ENCODE measurements around the gene ADGRE1.

ADGRE1 gene

GRCh38 chr19:6925386-6925785 lies 38.0 kb downstream of the ADGRE1 start:
- Histone ChIP-seq H3K36me3 (ENCODE audit: control insufficient read depth, insufficient read depth, low read length) (no peaks in the 10 kb centered on the region), H3K27ac (ENCODE audit: low read depth, low read length) (no peak overlapping the region), H3K4me1 (ENCODE audit: control insufficient read depth, insufficient read depth, low read length) (no peaks in the 10 kb centered on the region), H3K9me3 (ENCODE audit: control insufficient read depth, insufficient read depth, low read length) (peaks cover 81% of the 10 kb centered on the region), H3K9ac (ENCODE audit: low read depth, low read length) (no peak overlapping the region), H3K27me3 (ENCODE audit: control insufficient read depth, insufficient read depth, low read length) (no peaks in the 10 kb centered on the region), H3K4me3 (ENCODE audit: low read depth, low read length) (no peak overlapping the region)

DNA sequence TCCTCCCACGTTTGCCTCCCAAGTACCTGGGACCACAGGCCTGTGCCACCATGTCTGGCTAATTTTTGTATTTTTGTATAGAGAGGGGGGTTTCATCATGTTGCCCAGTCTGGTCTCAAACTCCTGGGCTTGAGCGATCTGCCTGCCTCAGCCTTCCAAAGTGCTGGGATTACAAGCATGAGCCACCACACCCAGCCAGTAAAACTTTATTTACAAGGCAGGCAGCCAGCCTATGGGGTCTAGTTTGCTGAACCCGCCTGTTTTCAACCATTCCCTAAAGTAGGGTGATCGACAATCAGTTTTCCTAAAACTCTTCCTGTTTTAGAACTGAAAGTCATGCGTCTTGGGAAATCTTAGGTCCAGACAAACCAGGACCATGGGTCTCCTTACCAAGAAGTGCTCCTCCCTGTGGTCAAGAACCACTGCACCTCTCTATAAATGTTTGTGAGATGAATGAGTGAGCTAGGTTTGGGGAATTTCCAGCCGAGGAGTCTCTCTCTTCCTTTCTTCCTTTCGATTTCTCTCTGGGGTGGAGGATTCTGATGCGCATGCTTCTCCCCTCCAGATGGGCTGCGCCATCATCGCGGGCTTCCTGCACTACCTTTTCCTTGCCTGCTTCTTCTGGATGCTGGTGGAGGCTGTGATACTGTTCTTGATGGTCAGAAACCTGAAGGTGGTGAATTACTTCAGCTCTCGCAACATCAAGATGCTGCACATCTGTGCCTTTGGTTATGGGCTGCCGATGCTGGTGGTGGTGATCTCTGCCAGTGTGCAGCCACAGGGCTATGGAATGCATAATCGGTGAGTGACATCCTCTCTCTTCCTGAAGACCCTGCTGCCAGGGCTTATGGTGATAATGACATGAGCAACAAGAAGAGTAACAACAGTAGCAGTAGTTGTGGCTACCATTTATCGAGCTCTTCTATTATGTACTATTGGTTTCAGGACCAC lies 38.7 kb downstream of the ADGRE1 start:
- Histone ChIP-seq H3K27ac (ENCODE audit: low read depth, low read length) (no peak overlapping the region), H3K9me3 (ENCODE audit: control insufficient read depth, insufficient read depth, low read length) (peaks cover 78% of the 10 kb centered on the region)

GRCh38 chr19:6930190-6930589 lies 42.8 kb downstream of the ADGRE1 start:
- peaks cover 79% of the 10 kb centered on the region for H3K9me3 ChIP-seq (ENCODE audit: control insufficient read depth, insufficient read depth, low read length)
- no peaks in the 10 kb centered on the region for H3K27me3 ChIP-seq (ENCODE audit: control insufficient read depth, insufficient read depth, low read length)
- no peak overlapping the region for H3K27ac ChIP-seq (ENCODE audit: low read depth, low read length)
- H3K4me3 ChIP-seq (ENCODE audit: low read depth, low read length): no peak overlapping the region
- no peaks in the 10 kb centered on the region for H3K4me1 ChIP-seq (ENCODE audit: control insufficient read depth, insufficient read depth, low read length)
- no peak overlapping the region for H3K9ac ChIP-seq (ENCODE audit: low read depth, low read length)
- no peaks in the 10 kb centered on the region for H3K36me3 ChIP-seq (ENCODE audit: control insufficient read depth, insufficient read depth, low read length)

More for the DNA sequence above, 38.7 kb downstream of the ADGRE1 start:
- H3K4me3 ChIP-seq (ENCODE audit: low read depth, low read length): no peak overlapping the region
- no peaks in the 10 kb centered on the region for H3K27me3 ChIP-seq (ENCODE audit: control insufficient read depth, insufficient read depth, low read length)
- no peak overlapping the region for H3K9ac ChIP-seq (ENCODE audit: low read depth, low read length)
- no peaks in the 10 kb centered on the region for H3K4me1 ChIP-seq (ENCODE audit: control insufficient read depth, insufficient read depth, low read length)
- H3K36me3 ChIP-seq (ENCODE audit: control insufficient read depth, insufficient read depth, low read length): no peaks in the 10 kb centered on the region

GRCh38 chr19:6935069-6935468 lies 47.7 kb downstream of the ADGRE1 start:
- Histone ChIP-seq H3K9me3 (ENCODE audit: control insufficient read depth, insufficient read depth, low read length) (peaks cover 67% of the 10 kb centered on the region), H3K4me3 (ENCODE audit: low read depth, low read length) (no peak overlapping the region), H3K4me1 (ENCODE audit: control insufficient read depth, insufficient read depth, low read length) (no peaks in the 10 kb centered on the region), H3K9ac (ENCODE audit: low read depth, low read length) (no peak overlapping the region), H3K27ac (ENCODE audit: low read depth, low read length) (no peak overlapping the region), H3K36me3 (ENCODE audit: control insufficient read depth, insufficient read depth, low read length) (no peaks in the 10 kb centered on the region), H3K27me3 (ENCODE audit: control insufficient read depth, insufficient read depth, low read length) (no peaks in the 10 kb centered on the region)

DNA sequence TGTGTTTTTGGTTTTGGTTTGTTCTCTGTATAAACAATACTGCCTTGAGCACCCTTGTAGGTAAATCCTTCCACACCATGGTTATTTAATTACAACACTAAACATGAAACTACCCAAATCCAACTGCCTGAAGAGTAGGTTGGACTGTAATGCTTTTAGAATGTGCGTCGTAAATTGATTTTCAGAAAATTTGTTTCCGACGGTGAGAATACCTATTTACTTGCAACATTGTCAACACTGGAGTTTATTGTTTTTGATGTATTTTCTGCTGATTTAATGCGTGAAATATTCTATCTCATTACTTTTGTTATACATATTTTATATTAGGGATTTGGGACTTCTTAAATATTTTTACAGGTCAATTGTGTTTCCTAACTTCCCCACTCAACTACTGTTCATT lies 48.2 kb downstream of the ADGRE1 start:
- H3K4me1 ChIP-seq (ENCODE audit: control insufficient read depth, insufficient read depth, low read length): no peaks in the 10 kb centered on the region
- H3K4me3 ChIP-seq (ENCODE audit: low read depth, low read length): no peak overlapping the region
- no peaks in the 10 kb centered on the region for H3K27me3 ChIP-seq (ENCODE audit: control insufficient read depth, insufficient read depth, low read length)
- no peak overlapping the region for H3K27ac ChIP-seq (ENCODE audit: low read depth, low read length)
- H3K36me3 ChIP-seq (ENCODE audit: control insufficient read depth, insufficient read depth, low read length): no peaks in the 10 kb centered on the region
- peaks cover 71% of the 10 kb centered on the region for H3K9me3 ChIP-seq (ENCODE audit: control insufficient read depth, insufficient read depth, low read length)
- no peak overlapping the region for H3K9ac ChIP-seq (ENCODE audit: low read depth, low read length)

DNA sequence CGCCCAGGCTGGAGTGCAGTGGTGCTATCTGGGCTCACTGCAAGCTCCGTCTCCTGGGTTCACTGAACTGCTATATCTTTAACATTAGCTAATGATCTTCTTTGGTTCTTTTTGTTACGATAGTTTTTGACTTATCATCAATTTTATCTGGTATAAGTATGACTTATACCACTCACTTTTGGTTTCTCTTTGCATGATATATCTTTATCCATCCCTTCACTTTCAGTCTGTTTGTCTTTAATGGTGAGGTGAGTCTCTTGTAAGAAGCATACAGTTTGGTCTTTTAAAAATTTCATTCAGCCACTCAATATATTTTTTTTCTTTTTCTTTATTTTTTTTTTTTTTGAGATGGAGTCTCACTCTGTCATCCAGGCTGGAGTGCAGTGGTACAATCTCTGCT lies 58.4 kb downstream of the ADGRE1 start:
- Histone ChIP-seq H3K9me3 (ENCODE audit: control insufficient read depth, insufficient read depth, low read length) (peaks cover 77% of the 10 kb centered on the region), H3K27ac (ENCODE audit: low read depth, low read length) (no peak overlapping the region), H3K9ac (ENCODE audit: low read depth, low read length) (no peak overlapping the region), H3K4me1 (ENCODE audit: control insufficient read depth, insufficient read depth, low read length) (no peaks in the 10 kb centered on the region), H3K27me3 (ENCODE audit: control insufficient read depth, insufficient read depth, low read length) (no peaks in the 10 kb centered on the region), H3K4me3 (ENCODE audit: low read depth, low read length) (no peak overlapping the region), H3K36me3 (ENCODE audit: control insufficient read depth, insufficient read depth, low read length) (no peaks in the 10 kb centered on the region)

DNA sequence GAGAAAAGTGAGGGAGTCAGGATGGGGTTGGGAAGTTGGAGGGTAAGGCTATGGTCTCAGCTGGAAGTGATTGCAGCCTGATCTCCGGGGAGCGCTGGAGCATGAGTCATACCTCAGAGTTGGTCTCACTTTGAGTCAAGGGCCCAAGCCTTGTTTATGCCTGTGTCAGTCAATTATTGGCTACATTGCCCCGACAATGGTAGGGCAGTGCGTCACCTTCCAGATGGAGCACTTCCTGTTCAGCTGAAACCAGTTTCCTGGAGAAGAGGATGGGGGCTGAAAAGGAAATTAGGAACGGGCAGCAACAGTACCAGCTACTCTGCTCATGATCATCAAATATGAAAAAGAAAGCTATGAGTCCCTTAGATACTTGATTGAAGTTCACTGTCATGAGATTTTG lies 60.4 kb downstream of the ADGRE1 start:
- peaks cover 71% of the 10 kb centered on the region for H3K9me3 ChIP-seq (ENCODE audit: control insufficient read depth, insufficient read depth, low read length)
- no peak overlapping the region for H3K27ac ChIP-seq (ENCODE audit: low read depth, low read length)
- no peaks in the 10 kb centered on the region for H3K36me3 ChIP-seq (ENCODE audit: control insufficient read depth, insufficient read depth, low read length)
- H3K27me3 ChIP-seq (ENCODE audit: control insufficient read depth, insufficient read depth, low read length): no peaks in the 10 kb centered on the region
- H3K4me3 ChIP-seq (ENCODE audit: low read depth, low read length): no peak overlapping the region
- H3K9ac ChIP-seq (ENCODE audit: low read depth, low read length): no peak overlapping the region
- H3K4me1 ChIP-seq (ENCODE audit: control insufficient read depth, insufficient read depth, low read length): no peaks in the 10 kb centered on the region

DNA sequence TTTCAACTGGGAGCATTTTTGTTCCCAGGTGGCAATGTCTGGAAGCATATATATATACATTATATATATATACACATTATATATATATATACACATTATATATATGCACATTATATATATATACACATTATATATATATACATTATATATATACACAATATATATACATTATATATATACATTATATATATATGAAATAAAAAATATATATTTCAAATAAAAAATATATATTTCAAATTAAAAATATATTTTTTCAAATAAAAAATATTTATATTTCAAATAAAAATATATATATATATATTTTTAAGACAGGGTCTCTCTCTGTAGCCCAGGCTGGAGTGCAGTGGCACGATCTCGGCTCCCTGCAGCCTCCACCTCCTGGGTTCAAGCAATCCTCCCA lies 61.5 kb downstream of the ADGRE1 start:
- Histone ChIP-seq H3K9me3 (ENCODE audit: control insufficient read depth, insufficient read depth, low read length) (peaks cover 76% of the 10 kb centered on the region), H3K27ac (ENCODE audit: low read depth, low read length) (no peak overlapping the region), H3K36me3 (ENCODE audit: control insufficient read depth, insufficient read depth, low read length) (no peaks in the 10 kb centered on the region), H3K27me3 (ENCODE audit: control insufficient read depth, insufficient read depth, low read length) (no peaks in the 10 kb centered on the region), H3K4me1 (ENCODE audit: control insufficient read depth, insufficient read depth, low read length) (no peaks in the 10 kb centered on the region), H3K4me3 (ENCODE audit: low read depth, low read length) (no peak overlapping the region), H3K9ac (ENCODE audit: low read depth, low read length) (no peak overlapping the region)

- Histone ChIP-seq H3K9me3 (ENCODE audit: control insufficient read depth, insufficient read depth, low read length) (peaks cover 84% of the 10 kb centered on the region), H3K4me3 (ENCODE audit: low read depth, low read length) (no peak overlapping the region), H3K27ac (ENCODE audit: low read depth, low read length) (no peak overlapping the region), H3K9ac (ENCODE audit: low read depth, low read length) (no peak overlapping the region), H3K4me1 (ENCODE audit: control insufficient read depth, insufficient read depth, low read length) (no peaks in the 10 kb centered on the region), H3K27me3 (ENCODE audit: control insufficient read depth, insufficient read depth, low read length) (no peaks in the 10 kb centered on the region), H3K36me3 (ENCODE audit: control insufficient read depth, insufficient read depth, low read length) (no peaks in the 10 kb centered on the region)
These were observed 65.6 kb downstream of the ADGRE1 start for GRCh38 chr19:6952956-6953355.

- H3K9me3 ChIP-seq (ENCODE audit: control insufficient read depth, insufficient read depth, low read length): peaks cover 88% of the 10 kb centered on the region
These were observed 67.7 kb downstream of the ADGRE1 start for GRCh38 chr19:6955082-6955481.

DNA sequence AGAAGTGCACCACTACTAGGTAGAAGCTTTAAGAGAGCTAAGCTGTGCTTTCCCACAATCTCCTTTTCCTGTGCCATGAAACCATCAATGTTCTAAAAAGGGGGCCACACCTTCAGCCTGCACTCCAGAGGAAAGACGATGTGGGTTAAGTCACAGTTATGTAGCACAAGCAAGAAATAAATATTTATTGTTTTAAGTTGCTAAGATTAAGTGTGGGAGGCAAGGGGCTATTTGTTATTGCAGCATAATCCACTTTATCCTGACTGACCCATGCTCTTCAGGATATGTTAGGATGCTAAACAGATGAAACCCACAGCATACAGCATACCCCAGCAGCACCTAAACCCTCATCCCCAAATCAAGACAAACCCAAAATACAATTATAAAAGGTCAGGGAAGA lies 69.2 kb downstream of the ADGRE1 start:
- Histone ChIP-seq H3K4me1 (ENCODE audit: control insufficient read depth, insufficient read depth, low read length) (no peaks in the 10 kb centered on the region), H3K27me3 (ENCODE audit: control insufficient read depth, insufficient read depth, low read length) (no peaks in the 10 kb centered on the region), H3K36me3 (ENCODE audit: control insufficient read depth, insufficient read depth, low read length) (no peaks in the 10 kb centered on the region), H3K27ac (ENCODE audit: low read depth, low read length) (no peak overlapping the region), H3K9ac (ENCODE audit: low read depth, low read length) (no peak overlapping the region), H3K9me3 (ENCODE audit: control insufficient read depth, insufficient read depth, low read length) (peaks cover 91% of the 10 kb centered on the region), H3K4me3 (ENCODE audit: low read depth, low read length) (no peak overlapping the region)

More at GRCh38 chr19:6955082-6955481, 67.7 kb downstream of the ADGRE1 start:
- no peaks in the 10 kb centered on the region for H3K4me1 ChIP-seq (ENCODE audit: control insufficient read depth, insufficient read depth, low read length)
- H3K36me3 ChIP-seq (ENCODE audit: control insufficient read depth, insufficient read depth, low read length): no peaks in the 10 kb centered on the region
- H3K27ac ChIP-seq (ENCODE audit: low read depth, low read length): no peak overlapping the region
- no peaks in the 10 kb centered on the region for H3K27me3 ChIP-seq (ENCODE audit: control insufficient read depth, insufficient read depth, low read length)
- no peak overlapping the region for H3K4me3 ChIP-seq (ENCODE audit: low read depth, low read length)
- H3K9ac ChIP-seq (ENCODE audit: low read depth, low read length): no peak overlapping the region

All from HUES48 (cell line).